HepG2 (cell line): ENCODE results near the gene ZNF333. TPM values are rescaled to one million over a fixed set of nuclear protein-coding genes. Genes with fewer than 3 reads are reported as not detected.
"Not testable (repeated sequence)": the region's sequence is repeated elsewhere in the genome, so short reads cannot be mapped to it uniquely, and the experiment has no call there.

ENCODE experiments used
- ATAC-seq: fragments of 200-7000 bp; cut with Tn5 transposase; 3 replicates; pipeline ENCODE4 v1.9.1; 2020; ENCODE audit warnings: mild to moderate bottlenecking, moderate library complexity
- BruUV-seq: library from RNA; stranded (reverse); fragments of 400-500 nt; replicated peaks from 2 replicates; lab custom pipeline; 2021; lab: Mats Ljungman, UMichigan
- CTCF ChIA-PET: fragments of 300-600 bp; formaldehyde crosslinking; extraction: SDS; loops from one replicate; lab custom pipeline; 2021; ENCODE audit warnings: low total read pairs, inconsistent platforms, low intra/inter-chr PET ratio; lab: Yijun Ruan, JAX
- POLR2A ChIA-PET: fragments of 350-600 bp; sonication (Branson Sonifier 250); formaldehyde crosslinking; loops from one replicate; lab custom pipeline; 2020; ENCODE audit warnings: antibody characterized with exemption, inconsistent platforms; lab: Yijun Ruan, JAX
- DNase-seq: peaks from one replicate; pipeline ENCODE4 v3.0.0-alpha.2; 2015; ENCODE audit warnings: low spot score
- FAIRE-seq: peaks from 3 replicates; lab custom pipeline; 2011; peaks lifted over from hg19 to GRCh38; lab: Jason Lieb, UNC
- H2AFZ ChIP-seq: one replicate; pipeline ENCODE4 v1.6.1; 2011; ENCODE audit warnings: low read length, inconsistent platforms
- H3K27ac ChIP-seq: fragments of 300-600 bp; 3 replicates; pipeline ENCODE4 v1.8.0; 2011; ENCODE audit warnings: mixed run types, mild to moderate bottlenecking, mixed read lengths, low read length, inconsistent platforms; ENCODE audit not compliant: insufficient read depth; ENCODE audit errors: extremely low read length
- H3K27me3 ChIP-seq, 2 experiments: fragments of 200-600 bp in 1 of 2; 2 replicates in 1 of 2; 3 replicates in 1 of 2; pipeline versions ENCODE4 v1.6.0 to v1.8.0; 2011; ENCODE audit warnings: low read length in 2 of 2, mild to moderate bottlenecking in 2 of 2, moderate library complexity in 2 of 2, inconsistent platforms in 1 of 2; ENCODE audit not compliant: insufficient read depth in 2 of 2, control insufficient read depth in 1 of 2
- H3K36me3 ChIP-seq, 2 experiments: fragments of 200-600 bp in 1 of 2; replicated peaks in 1 of 2; 2 replicates in 1 of 2; 3 replicates in 1 of 2; pipeline versions ENCODE4 v1.5.1 to v1.8.0; 2011; ENCODE audit warnings: low read length in 2 of 2, inconsistent platforms in 1 of 2; ENCODE audit not compliant: insufficient read depth in 2 of 2, control insufficient read depth in 1 of 2
- H3K4me1 ChIP-seq: 2 replicates; pipeline ENCODE4 v1.5.1; 2012; ENCODE audit warnings: low read length, inconsistent platforms; ENCODE audit not compliant: insufficient read depth
- H3K4me2 ChIP-seq: 2 replicates; pipeline ENCODE4 v1.6.0; 2011; ENCODE audit warnings: low read depth, low read length, inconsistent platforms
- H3K4me3 ChIP-seq, 3 experiments: fragments of 200-600 bp in 1 of 3; sonication (generic), shearing (Covaris generic) in 1 of 3; replicated peaks in 1 of 3; 2 replicates each; pipeline ENCODE4 v1.5.1; 2011 to 2016; ENCODE audit warnings: low read length in 3 of 3, inconsistent platforms in 2 of 3, low read depth in 2 of 3, mild to moderate bottlenecking in 2 of 3, control low read depth in 1 of 3, mixed read lengths in 1 of 3; ENCODE audit not compliant: insufficient read depth in 1 of 3
- H3K79me2 ChIP-seq: one replicate; pipeline ENCODE4 v1.6.1; 2011; ENCODE audit warnings: low read length, inconsistent platforms; ENCODE audit not compliant: insufficient read depth
- H3K9ac ChIP-seq: 2 replicates; pipeline ENCODE4 v1.6.0; 2011; ENCODE audit warnings: mild to moderate bottlenecking, low read depth, low read length, inconsistent platforms; ENCODE audit not compliant: insufficient read depth
- H3K9me3 ChIP-seq: 2 replicates; pipeline ENCODE4 v1.5.1; 2012; ENCODE audit warnings: mild to moderate bottlenecking, low read length
- H4K20me1 ChIP-seq: 2 replicates; pipeline ENCODE4 v1.6.0; 2011; ENCODE audit warnings: inconsistent platforms, mild to moderate bottlenecking, low read length, moderate library complexity; ENCODE audit not compliant: insufficient read depth
- ADNP ChIP-seq: sonication (generic); formaldehyde crosslinking; IDR thresholded peaks from 2 replicates; pipeline ENCODE4 v1.4.0; 2020; ENCODE audit warnings: missing genetic modification reagents
- ATF5 ChIP-seq: sonication (generic); formaldehyde crosslinking; IDR thresholded peaks from 2 replicates; pipeline ENCODE4 v1.4.0; 2020; ENCODE audit warnings: mild to moderate bottlenecking, low read depth, missing genetic modification reagents
- GLI4 ChIP-seq: sonication (generic); formaldehyde crosslinking; IDR thresholded peaks from 2 replicates; pipeline ENCODE4 v1.5.1; 2020; ENCODE audit warnings: missing genetic modification reagents, mild to moderate bottlenecking, moderate library complexity, borderline replicate concordance
- PAXIP1 ChIP-seq: sonication (generic); formaldehyde crosslinking; conservative IDR thresholded peaks from 2 replicates; pipeline ENCODE4 v1.4.0; 2020; ENCODE audit warnings: mild to moderate bottlenecking, missing genetic modification reagents, moderate library complexity
- TAF1 ChIP-seq: sonication (generic); formaldehyde crosslinking; IDR thresholded peaks from 2 replicates; pipeline ENCODE4 v1.4.0; 2020; ENCODE audit warnings: missing genetic modification reagents
- WGBS: methylation state at CpG from one replicate; pipeline ENCODE4 v1.1.6; 2017; ENCODE audit warnings: low lambda C conversion rate; 5-methylcytosine and 5-hydroxymethylcytosine counted together
- in situ Hi-C: cut with HindIII; loops from 2 replicates; pipeline ENCODE4 v1.10.0; 2017; ENCODE audit warnings: low pct_unique_long_range_greater_than_20kb; ENCODE audit not compliant: extremely low pct_ligation_motif_present
- intact Hi-C: fragments of 100-400 bp; cut with micrococcal nuclease; formaldehyde crosslinking; loops from one replicate; pipeline ENCODE4 v1.10.0; 2022; ENCODE audit not compliant: unreplicated experiment
- polyA plus RNA-seq, 8 experiments: library from polyadenylated mRNA; depleted of rRNA in 3 of 8; stranded (reverse) in 7 of 8; unstranded in 1 of 8; fragments of >200 nt; fragmentation: Illumina TruSeq in 4 of 8; extraction: Trizol in 4 of 8; gene quantifications; 2 replicates each; pipeline versions ENCODE4 v1.2.1 to v1.2.3, GENCODE V29; 2011 to 2016; ENCODE audit warnings: low read depth in 4 of 8, missing spikeins in 1 of 8, mixed read lengths in 1 of 8; ENCODE audit not compliant: insufficient read depth in 1 of 8
- total RNA-seq, 5 experiments: library from RNA; depleted of rRNA; stranded (reverse); fragments of >200 nt; fragmentation: Illumina TruSeq; extraction: Trizol; gene quantifications; 2 replicates each; pipeline ENCODE4 v1.2.3, GENCODE V29; 2016; ENCODE audit warnings: low read depth in 1 of 5

ZNF333 gene
- total and polyA plus RNA-seq, 2 of the 13 experiments (the other 11 are each of a cell fraction or from before 2014, with no cell fraction given): 3.4 to 6.4 TPM

GRCh38 chr19:14775869-14776586 lies 86.2 kb downstream of the ZNF333 start (continued):
- no peak for TF ChIP-seq PAXIP1 (CRISPR knock-in tag)
- TF ChIP-seq ADNP: no peak
- TF ChIP-seq ATF5 (CRISPR knock-in tag): no peak
- TF ChIP-seq GLI4 (CRISPR knock-in tag): no peak
- TF ChIP-seq TAF1: no peak

GRCh38 chr19:14777645-14778044 lies 87.8 kb downstream of the ZNF333 start:
- H3K4me1 ChIP-seq, POLR2A ChIA-PET, H2AFZ ChIP-seq, in situ Hi-C loops, BruUV-seq, H3K9me3 ChIP-seq, DNase-seq, H3K27me3 ChIP-seq, ATAC-seq, CTCF ChIA-PET, H3K79me2 ChIP-seq, H3K4me3 ChIP-seq, FAIRE-seq, intact Hi-C loops, H4K20me1 ChIP-seq, H3K36me3 ChIP-seq, H3K9ac ChIP-seq, H3K4me2 ChIP-seq, H3K27ac ChIP-seq: not testable (repeated sequence)
- 65% methylated on average over 4 of the region's 4 CpGs for WGBS

- ATAC-seq, H3K4me2 ChIP-seq, H3K4me1 ChIP-seq, intact Hi-C loops, CTCF ChIA-PET, H4K20me1 ChIP-seq, H2AFZ ChIP-seq, DNase-seq, H3K36me3 ChIP-seq, in situ Hi-C loops, H3K9me3 ChIP-seq, H3K79me2 ChIP-seq, POLR2A ChIA-PET, BruUV-seq, FAIRE-seq, H3K9ac ChIP-seq, H3K4me3 ChIP-seq, H3K27ac ChIP-seq, H3K27me3 ChIP-seq: not testable (repeated sequence)
- 46% methylated on average over 12 of the region's 12 CpGs for WGBS
Observed at GRCh38 chr19:14778110-14778845, 88.4 kb downstream of the ZNF333 start, which contains the start of gene ADGRE2. TSS of gene ADGRE2 (minus strand) at chr19:14778560. CDS start at chr19:14776756, 1,804 bp downstream.
